Peyer's patch (tissue), 4 donors: ENCODE data around the gene DEF6. TPM values are rescaled to one million over a fixed set of nuclear protein-coding genes. Genes with fewer than 3 reads are reported as not detected.

Experiments used
- DNase-seq, 3 donors: peaks; one replicate each; pipeline ENCODE4 v3.0.0-alpha.2; 2017 to 2019
- H3K27ac ChIP-seq, 4 donors: fragments of 200-600 bp; sonication (generic); one replicate each; pipeline ENCODE4 v1.5.1; 2016 to 2019
- H3K27me3 ChIP-seq, 2 donors: fragments of 200-600 bp; sonication (generic); one replicate each; pipeline ENCODE4 v1.5.1; 2019
- H3K36me3 ChIP-seq, 3 donors: fragments of 200-600 bp; sonication (generic); one replicate each; pipeline ENCODE4 v1.5.1; 2016 to 2019
- H3K4me1 ChIP-seq, 4 donors: fragments of 200-600 bp; sonication (generic); one replicate each; pipeline ENCODE4 v1.5.1; 2016 to 2019
- H3K4me3 ChIP-seq, 4 donors: fragments of 200-600 bp; sonication (generic); 1 replicate in 3 of 4; 2 replicates in 1 of 4; pipeline ENCODE4 v1.5.1; 2016 to 2019; ENCODE audit warnings: mild to moderate bottlenecking in 1 of 4
- H3K9me3 ChIP-seq, 4 donors: fragments of 200-600 bp; sonication (generic); one replicate each; pipeline ENCODE4 v1.5.1; 2016 to 2019; ENCODE audit warnings: mild to moderate bottlenecking in 1 of 4
- POLR2A ChIP-seq, 2 donors: fragments of 450-650 bp; IDR thresholded peaks; one replicate each; pipeline ENCODE4 v1.5.1; 2017; ENCODE audit warnings: antibody characterized with exemption in 2 of 2, mild to moderate bottlenecking in 2 of 2, moderate library complexity in 2 of 2
- total RNA-seq, 4 donors: library from RNA; depleted of rRNA; stranded (reverse); fragments of >200 nt; gene quantifications; one replicate each; pipeline ENCODE4 v1.1.0, GENCODE V29; 2016
- TF ChIP-seq, protein P1 (sequence below), 6 experiments: fragments of 450-650 bp in 4 of 6; fragments of 200-600 bp in 2 of 6; sonication (generic) in 1 of 6; IDR thresholded peaks; one replicate each; pipeline ENCODE4 v1.5.1; 2017 to 2019; ENCODE audit warnings: antibody characterized with exemption in 6 of 6, mild to moderate bottlenecking in 3 of 6, moderate library complexity in 1 of 6

Gene DEF6
- total RNA-seq, 4 donors from 2014 or later = 11.0 to 85.8 (median 21.5) TPM

DNA sequence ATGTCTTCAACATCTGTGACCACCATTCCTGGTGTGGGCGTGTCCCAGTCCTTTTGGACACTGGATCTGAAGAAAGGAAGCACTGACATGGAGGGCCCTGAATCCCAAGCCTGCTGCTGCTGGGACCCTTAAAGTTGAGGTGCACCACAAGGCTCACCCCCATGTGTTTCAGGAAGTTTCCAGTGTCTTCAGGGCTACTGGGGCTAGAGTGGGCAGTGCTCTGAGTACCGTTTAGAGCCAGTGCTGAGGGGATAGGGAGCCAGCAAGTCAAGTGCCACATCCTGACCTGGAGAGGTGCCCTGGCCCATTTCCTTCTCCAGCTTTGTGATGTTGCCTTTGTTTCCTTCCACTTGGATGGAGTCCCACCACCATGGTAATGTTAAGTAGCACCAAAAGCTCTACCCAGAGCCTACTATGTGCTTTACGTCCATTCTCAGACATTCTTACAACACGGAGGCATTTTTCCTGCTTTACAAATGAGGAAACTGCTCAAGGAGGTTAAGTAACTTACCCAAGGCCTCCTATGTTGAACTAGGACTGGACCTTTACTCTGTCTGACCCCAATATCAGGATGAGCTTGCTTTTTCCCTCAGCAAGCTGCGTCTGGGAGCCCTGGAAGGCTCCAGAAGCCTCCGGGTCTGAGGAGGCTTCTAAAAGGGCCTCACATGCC is 552 bp upstream of the DEF6 start:
- H3K27me3 ChIP-seq = no peaks in the 10 kb centered on the region
- peak overlapping the region; percentile 74 to 96 (median 89) for H3K27ac ChIP-seq
- no peaks in the 10 kb centered on the region for H3K9me3 ChIP-seq
- H3K4me1 ChIP-seq = peaks cover 0 to 23% (median 11%) of the 10 kb centered on the region in 4 donors
- peak overlapping the region in 2 of 4 donors; percentile 58 to 60 for H3K4me3 ChIP-seq
- DNase-seq = no peak
- TF ChIP-seq, protein P1, sequence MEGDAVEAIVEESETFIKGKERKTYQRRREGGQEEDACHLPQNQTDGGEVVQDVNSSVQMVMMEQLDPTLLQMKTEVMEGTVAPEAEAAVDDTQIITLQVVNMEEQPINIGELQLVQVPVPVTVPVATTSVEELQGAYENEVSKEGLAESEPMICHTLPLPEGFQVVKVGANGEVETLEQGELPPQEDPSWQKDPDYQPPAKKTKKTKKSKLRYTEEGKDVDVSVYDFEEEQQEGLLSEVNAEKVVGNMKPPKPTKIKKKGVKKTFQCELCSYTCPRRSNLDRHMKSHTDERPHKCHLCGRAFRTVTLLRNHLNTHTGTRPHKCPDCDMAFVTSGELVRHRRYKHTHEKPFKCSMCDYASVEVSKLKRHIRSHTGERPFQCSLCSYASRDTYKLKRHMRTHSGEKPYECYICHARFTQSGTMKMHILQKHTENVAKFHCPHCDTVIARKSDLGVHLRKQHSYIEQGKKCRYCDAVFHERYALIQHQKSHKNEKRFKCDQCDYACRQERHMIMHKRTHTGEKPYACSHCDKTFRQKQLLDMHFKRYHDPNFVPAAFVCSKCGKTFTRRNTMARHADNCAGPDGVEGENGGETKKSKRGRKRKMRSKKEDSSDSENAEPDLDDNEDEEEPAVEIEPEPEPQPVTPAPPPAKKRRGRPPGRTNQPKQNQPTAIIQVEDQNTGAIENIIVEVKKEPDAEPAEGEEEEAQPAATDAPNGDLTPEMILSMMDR (IDR thresholded peaks at IDR 0.05) = no peak
- no peak for TF ChIP-seq POLR2A (IDR thresholded peaks at IDR 0.05)
- peaks cover 0 to 30% (median 0%) of the 10 kb centered on the region in 3 donors for H3K36me3 ChIP-seq

DNA sequence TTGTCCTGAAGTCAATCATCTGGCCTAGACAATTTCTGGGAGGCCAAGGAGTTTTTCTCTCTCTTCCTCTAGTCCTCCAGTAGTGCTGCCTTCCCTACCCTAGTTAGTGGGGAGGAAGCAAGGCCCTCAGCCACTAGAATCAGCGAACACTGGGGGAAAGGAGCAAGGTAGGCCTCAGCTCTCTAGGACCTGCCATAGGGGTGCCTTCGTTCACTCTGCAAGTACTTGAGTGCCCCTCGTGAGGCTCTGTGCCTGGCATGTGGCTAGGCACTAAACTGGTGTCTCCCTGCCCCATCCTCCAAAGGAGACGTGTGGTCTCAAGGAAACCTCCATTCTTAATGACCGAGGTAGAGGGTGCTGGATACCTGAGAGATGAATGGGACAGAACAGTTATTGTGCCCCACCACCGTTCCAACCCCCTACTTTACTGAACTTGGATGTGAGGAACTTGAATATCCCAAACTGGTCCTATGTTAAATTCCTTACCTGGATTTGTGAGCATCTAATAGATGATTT is 1.1 kb downstream of the DEF6 start:
- DNase-seq = peak in 1 of 3 donors; percentile 48
- TF ChIP-seq POLR2A (IDR thresholded peaks at IDR 0.05) = no peak
- no peaks in the 10 kb centered on the region for H3K27me3 ChIP-seq
- H3K9me3 ChIP-seq = no peaks in the 10 kb centered on the region
- peak overlapping the region; percentile 74 to 96 (median 89) for H3K27ac ChIP-seq
- peaks cover 0 to 14% (median 0%) of the 10 kb centered on the region in 3 donors for H3K36me3 ChIP-seq
- peak overlapping the region; percentile 58 to 75 (median 59) for H3K4me3 ChIP-seq
- peaks cover 4 to 34% (median 18%) of the 10 kb centered on the region in 4 donors for H3K4me1 ChIP-seq

DNA sequence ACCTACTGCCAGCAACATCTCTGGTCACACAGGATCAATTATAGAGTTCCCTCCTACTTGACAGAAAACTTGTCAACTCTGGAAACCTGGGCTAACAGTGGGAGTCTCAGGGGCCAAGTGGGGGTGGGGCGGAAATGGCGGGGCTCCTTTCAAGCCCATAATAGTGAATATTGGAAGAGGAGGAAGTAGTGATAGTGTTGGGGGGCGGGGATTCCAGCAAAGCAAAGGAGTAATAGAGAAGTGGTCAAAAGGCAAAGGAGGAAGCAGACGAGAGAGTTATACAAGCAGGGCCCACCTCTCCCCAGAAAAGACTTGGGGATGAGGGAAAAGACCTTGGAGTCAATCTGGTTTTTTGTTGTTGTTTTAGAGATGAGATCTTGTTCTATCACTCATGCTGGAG is 2.1 kb downstream of the DEF6 start:
- H3K9me3 ChIP-seq = no peaks in the 10 kb centered on the region
- H3K36me3 ChIP-seq = peaks cover 0 to 10% (median 0%) of the 10 kb centered on the region in 3 donors
- H3K4me1 ChIP-seq = peaks cover 4 to 38% (median 25%) of the 10 kb centered on the region in 4 donors
- peak in 2 of 3 donors; percentile 88 to 91 for DNase-seq
- peak overlapping the region; percentile 58 to 75 (median 59) for H3K4me3 ChIP-seq
- peak overlapping the region; percentile 74 to 96 (median 89) for H3K27ac ChIP-seq
- H3K27me3 ChIP-seq = no peaks in the 10 kb centered on the region
- TF ChIP-seq, protein P1 (IDR thresholded peaks at IDR 0.05) = no peak
- TF ChIP-seq POLR2A (IDR thresholded peaks at IDR 0.05) = no peak

DNA sequence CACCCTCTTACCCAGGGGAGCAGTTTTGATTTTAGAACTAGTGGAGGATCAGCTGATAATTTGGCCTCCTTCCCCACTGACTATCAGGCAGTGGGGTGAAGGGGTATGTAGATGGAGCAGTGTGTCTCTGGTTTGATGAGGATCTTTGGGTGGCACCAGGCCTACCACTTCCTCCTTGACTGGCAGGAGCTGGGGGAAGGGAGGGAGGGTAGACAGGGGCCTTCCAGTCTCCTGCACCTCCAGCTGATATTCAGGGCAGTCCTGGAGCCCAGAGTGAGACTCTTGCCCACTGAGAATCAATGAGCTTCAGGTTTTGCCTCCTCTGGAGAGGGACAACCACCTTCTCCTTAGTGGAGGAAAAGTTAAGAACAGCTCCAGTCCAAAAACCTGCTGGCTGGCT is 3.2 kb downstream of the DEF6 start:
- peak overlapping the region; percentile 37 to 96 (median 89) for H3K27ac ChIP-seq
- H3K36me3 ChIP-seq = no peaks in the 10 kb centered on the region
- H3K27me3 ChIP-seq = no peaks in the 10 kb centered on the region
- H3K4me1 ChIP-seq = peaks cover 4 to 38% (median 25%) of the 10 kb centered on the region in 4 donors
- H3K9me3 ChIP-seq = no peaks in the 10 kb centered on the region
- peak in 2 of 3 donors; percentile 59 to 62 for DNase-seq
- H3K4me3 ChIP-seq = no peak overlapping the region
- TF ChIP-seq, protein P1 (IDR thresholded peaks at IDR 0.05) = no peak
- no peak for TF ChIP-seq POLR2A (IDR thresholded peaks at IDR 0.05)

DNA sequence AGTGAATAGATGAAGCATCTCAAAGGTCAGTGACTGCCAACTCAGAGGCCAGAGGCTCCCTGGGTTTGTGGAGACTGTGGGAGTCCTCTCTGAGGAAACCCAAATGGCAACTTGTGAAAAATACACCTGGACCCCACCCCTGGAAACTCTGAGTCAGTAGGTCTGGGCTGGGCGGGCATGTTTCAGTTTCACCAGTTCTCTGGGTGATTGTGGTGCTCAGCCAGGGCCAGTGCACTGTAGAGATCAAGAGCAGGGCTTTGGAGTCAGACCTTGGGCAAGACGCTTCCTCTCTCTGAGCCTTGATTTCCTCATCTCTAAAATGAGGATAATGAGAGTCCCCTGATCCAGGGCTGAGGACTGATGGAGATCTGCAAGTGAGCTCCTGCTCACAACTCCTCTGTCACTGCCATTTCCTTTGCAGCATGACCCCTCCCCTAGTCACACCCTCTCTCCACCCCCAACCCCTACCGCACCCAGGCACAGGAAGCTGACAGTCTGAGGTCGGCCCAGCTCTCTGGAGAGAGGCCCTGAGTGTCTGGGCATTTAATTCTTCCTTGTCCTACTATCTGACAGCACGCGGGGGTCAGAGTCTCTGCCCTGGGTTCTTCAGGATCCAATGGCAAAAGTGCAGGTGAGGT is 5.1 kb downstream of the DEF6 start:
- Histone ChIP-seq H3K27ac (peak overlapping the region; percentile 58 to 96 (median 76)), H3K36me3 (no peaks in the 10 kb centered on the region), H3K27me3 (no peaks in the 10 kb centered on the region), H3K9me3 (no peaks in the 10 kb centered on the region), H3K4me1 (peaks cover 4 to 35% (median 21%) of the 10 kb centered on the region in 4 donors), H3K4me3 (peak overlapping the region; percentile 10 to 27 (median 20))
- DNase-seq = peak; percentile 74 to 92 (median 89)
- peak; percentile 28 to 64 for TF ChIP-seq POLR2A (IDR thresholded peaks at IDR 0.05)
- TF ChIP-seq, protein P1 (IDR thresholded peaks at IDR 0.05) = no peak

DNA sequence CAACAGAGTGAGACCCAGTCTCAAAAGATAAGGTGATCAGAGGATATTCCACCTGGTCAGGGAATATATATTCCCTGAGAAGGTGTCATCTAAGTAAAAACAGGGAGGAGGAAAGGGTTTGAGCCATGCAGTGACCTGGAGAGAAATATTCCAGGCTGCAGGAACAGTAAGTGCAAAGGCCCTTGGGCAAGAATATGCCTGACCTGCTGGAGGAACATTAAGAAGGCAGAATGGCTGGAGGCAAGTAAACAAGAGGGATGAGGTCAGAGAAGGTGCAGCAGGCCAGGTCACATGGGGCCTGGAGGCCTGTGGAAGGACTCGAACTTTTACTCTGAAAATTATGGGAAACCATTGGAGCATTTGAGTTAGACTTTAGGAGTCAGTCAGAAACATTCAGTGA is 6.7 kb downstream of the DEF6 start:
- DNase-seq = peak in 1 of 3 donors; percentile 41

More for the DNA sequence above, 6.7 kb downstream of the DEF6 start:
- Histone ChIP-seq H3K9me3 (no peaks in the 10 kb centered on the region), H3K27ac (peak overlapping the region in 2 of 4 donors; percentile 70 to 96), H3K4me3 (no peak overlapping the region), H3K36me3 (no peaks in the 10 kb centered on the region), H3K27me3 (no peaks in the 10 kb centered on the region), H3K4me1 (peaks cover 4 to 32% (median 16%) of the 10 kb centered on the region in 4 donors)
- TF ChIP-seq POLR2A (IDR thresholded peaks at IDR 0.05) = no peak
- TF ChIP-seq, protein P1 (IDR thresholded peaks at IDR 0.05) = no peak
